Measurements from ENCODE around the gene PHLDB2. TPM values are rescaled to one million over a fixed set of nuclear protein-coding genes. Genes with fewer than 3 reads are reported as not detected.

PHLDB2 gene
- polyA plus RNA-seq, 1 donor (not counting 4 experiments of a cell fraction or from before 2014, with no cell fraction given) = 150 TPM

DNA sequence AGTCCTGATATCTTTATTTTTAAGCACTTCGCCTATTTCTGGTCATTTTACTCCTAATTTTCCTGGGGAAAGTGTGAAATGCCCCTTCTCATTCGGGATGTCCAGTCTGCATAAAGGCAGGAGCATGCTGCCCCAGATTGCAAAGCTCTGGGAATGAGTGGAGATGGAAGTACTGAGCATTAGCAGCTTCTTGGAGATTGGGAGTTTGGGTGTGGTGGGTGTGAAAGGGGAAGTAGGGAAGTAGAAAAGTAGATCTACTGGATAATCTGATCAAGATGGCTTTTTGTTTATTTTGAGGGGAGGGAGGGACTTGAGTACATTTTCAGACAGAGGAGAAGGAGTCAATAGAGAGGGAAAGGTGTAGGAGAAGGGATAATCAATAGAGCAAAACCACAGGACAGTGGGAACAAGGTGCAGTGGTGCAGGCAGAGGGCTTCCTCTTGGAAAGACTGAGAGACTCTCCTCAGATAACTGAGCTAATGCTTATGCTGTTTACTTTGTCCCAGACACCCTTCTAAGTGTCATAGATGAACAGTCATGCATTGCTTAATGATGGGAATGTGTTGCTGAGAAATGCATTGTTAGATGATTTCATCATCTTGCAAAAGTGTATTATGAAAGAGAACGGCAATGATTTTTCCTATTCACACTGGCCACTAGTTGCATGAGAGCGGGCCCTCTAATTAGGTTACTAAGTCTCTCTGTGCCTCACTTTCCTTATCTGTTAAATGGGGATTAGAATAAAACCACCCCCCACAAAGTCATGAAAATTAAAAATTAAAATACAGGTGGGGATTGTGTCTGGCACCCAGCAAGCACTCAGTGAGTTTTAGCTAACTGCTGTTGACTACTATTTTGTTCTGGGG is 45.5 kb downstream of the PHLDB2 start:
- Histone ChIP-seq H3K9ac (ENCODE audit: control insufficient read depth, extremely low read depth, insufficient read depth, low read length) (peak overlapping the region; percentile 63), H3K27ac (ENCODE audit: control insufficient read depth, insufficient read depth, low read length) (peak overlapping the region; percentile 96), H3K79me2 (ENCODE audit: control insufficient read depth, insufficient read depth, low read length) (peaks cover 85% of the 10 kb centered on the region), H3K4me3 (ENCODE audit: control insufficient read depth in 2 of 3, extremely low read depth in 1 of 3, insufficient read depth in 2 of 3, low read depth in 1 of 3, low read length in 3 of 3) (no peak overlapping the region), H4K20me1 (ENCODE audit: control insufficient read depth, extremely low read depth, insufficient read depth, low read length) (no peaks in the 10 kb centered on the region), H3K9me1 (ENCODE audit: control insufficient read depth, extremely low read depth, insufficient read depth, low read length) (peaks cover 6% of the 10 kb centered on the region), H3K4me1 (ENCODE audit: control insufficient read depth, extremely low read depth, insufficient read depth, low read length) (peaks cover 47% of the 10 kb centered on the region), H3K36me3 (ENCODE audit: control insufficient read depth in 2 of 2, extremely low read depth in 1 of 2, insufficient read depth in 2 of 2, low read length in 2 of 2) (peaks cover 20 to 50% of the 10 kb centered on the region in 2 experiments), H2AFZ (ENCODE audit: control insufficient read depth, low read length) (no peak overlapping the region), H3K9me3 (ENCODE audit: control insufficient read depth, low read depth, low read length) (no peaks in the 10 kb centered on the region), H3K4me2 (ENCODE audit: control insufficient read depth, extremely low read depth, insufficient read depth, low read depth, low read length) (peak overlapping the region; percentile 24), H3K27me3 (ENCODE audit: control insufficient read depth, extremely low read depth, insufficient read depth, low read length) (no peaks in the 10 kb centered on the region)
- dilution Hi-C loops (cut with MboI; ENCODE audit: extremely low pct_ligation_motif_present, low sequenced_read_pairs) = no loop called here
- FAIRE-seq (peak; percentile 87), DNase-seq (ENCODE audit: low read depth, low spot score) (peak; percentile 73)
- TF ChIP-seq, protein P1, sequence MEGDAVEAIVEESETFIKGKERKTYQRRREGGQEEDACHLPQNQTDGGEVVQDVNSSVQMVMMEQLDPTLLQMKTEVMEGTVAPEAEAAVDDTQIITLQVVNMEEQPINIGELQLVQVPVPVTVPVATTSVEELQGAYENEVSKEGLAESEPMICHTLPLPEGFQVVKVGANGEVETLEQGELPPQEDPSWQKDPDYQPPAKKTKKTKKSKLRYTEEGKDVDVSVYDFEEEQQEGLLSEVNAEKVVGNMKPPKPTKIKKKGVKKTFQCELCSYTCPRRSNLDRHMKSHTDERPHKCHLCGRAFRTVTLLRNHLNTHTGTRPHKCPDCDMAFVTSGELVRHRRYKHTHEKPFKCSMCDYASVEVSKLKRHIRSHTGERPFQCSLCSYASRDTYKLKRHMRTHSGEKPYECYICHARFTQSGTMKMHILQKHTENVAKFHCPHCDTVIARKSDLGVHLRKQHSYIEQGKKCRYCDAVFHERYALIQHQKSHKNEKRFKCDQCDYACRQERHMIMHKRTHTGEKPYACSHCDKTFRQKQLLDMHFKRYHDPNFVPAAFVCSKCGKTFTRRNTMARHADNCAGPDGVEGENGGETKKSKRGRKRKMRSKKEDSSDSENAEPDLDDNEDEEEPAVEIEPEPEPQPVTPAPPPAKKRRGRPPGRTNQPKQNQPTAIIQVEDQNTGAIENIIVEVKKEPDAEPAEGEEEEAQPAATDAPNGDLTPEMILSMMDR (optimal IDR thresholded peaks at IDR 0.05 in 1 of 3, IDR thresholded peaks at IDR 0.05 in 1 of 3, conservative IDR thresholded peaks at IDR 0.05 in 1 of 3; ENCODE audit: extremely low read depth in 1 of 3, insufficient read depth in 2 of 3, low read length in 3 of 3) = peak in 2 of 3 experiments; percentile 19 to 26
- no peak for TF ChIP-seq EZH2 (IDR thresholded peaks at IDR 0.05; ENCODE audit: low read length)

GRCh38 chr3:111906656-111907055 is 47.6 kb downstream of the PHLDB2 start:
- no peak for FAIRE-seq
- Histone ChIP-seq H3K4me2 (ENCODE audit: control insufficient read depth, extremely low read depth, insufficient read depth, low read depth, low read length) (no peak overlapping the region), H3K27ac (ENCODE audit: control insufficient read depth, insufficient read depth, low read length) (peak overlapping the region; percentile 29), H3K4me3 (ENCODE audit: control insufficient read depth in 2 of 3, extremely low read depth in 1 of 3, insufficient read depth in 2 of 3, low read depth in 1 of 3, low read length in 3 of 3) (no peak overlapping the region), H2AFZ (ENCODE audit: control insufficient read depth, low read length) (no peak overlapping the region), H3K9me1 (ENCODE audit: control insufficient read depth, extremely low read depth, insufficient read depth, low read length) (peaks cover 6% of the 10 kb centered on the region), H3K4me1 (ENCODE audit: control insufficient read depth, extremely low read depth, insufficient read depth, low read length) (peaks cover 48% of the 10 kb centered on the region), H3K79me2 (ENCODE audit: control insufficient read depth, insufficient read depth, low read length) (peaks cover 87% of the 10 kb centered on the region), H3K36me3 (ENCODE audit: control insufficient read depth in 2 of 2, extremely low read depth in 1 of 2, insufficient read depth in 2 of 2, low read length in 2 of 2) (peaks cover 19 to 53% of the 10 kb centered on the region in 2 experiments), H3K9me3 (ENCODE audit: control insufficient read depth, low read depth, low read length) (no peaks in the 10 kb centered on the region), H3K9ac (ENCODE audit: control insufficient read depth, extremely low read depth, insufficient read depth, low read length) (no peak overlapping the region), H4K20me1 (ENCODE audit: control insufficient read depth, extremely low read depth, insufficient read depth, low read length) (no peaks in the 10 kb centered on the region), H3K27me3 (ENCODE audit: control insufficient read depth, extremely low read depth, insufficient read depth, low read length) (no peaks in the 10 kb centered on the region)
- DNase-seq (ENCODE audit: low read depth, low spot score) = no peak
- no peak for TF ChIP-seq EZH2 (IDR thresholded peaks at IDR 0.05; ENCODE audit: low read length)
- TF ChIP-seq, protein P1 (optimal IDR thresholded peaks at IDR 0.05 in 1 of 3, IDR thresholded peaks at IDR 0.05 in 1 of 3, conservative IDR thresholded peaks at IDR 0.05 in 1 of 3; ENCODE audit: extremely low read depth in 1 of 3, insufficient read depth in 2 of 3, low read length in 3 of 3) = no peak
- dilution Hi-C loops (cut with MboI; ENCODE audit: extremely low pct_ligation_motif_present, low sequenced_read_pairs) = no loop called here

All from keratinocyte (primary cell).